ENCODE results near the gene CSHL1.

- TF ChIP-seq CTCF (conservative IDR thresholded peaks at IDR 0.05; ENCODE audit: low read depth in 2 of 2) (peak; percentile 19 to 36), CREB1 (CRISPR knock-in tag; IDR thresholded peaks at IDR 0.05; ENCODE audit: low read depth) (no peak), EZH2 (IDR thresholded peaks at IDR 0.05; ENCODE audit: low read depth, unreplicated experiment) (no peak), JUNB (IDR thresholded peaks at IDR 0.05; ENCODE audit: unreplicated experiment) (no peak)
Observed at GRCh38 chr17:63943745-63944144, 32.7 kb upstream of the CSHL1 start.
